Measurements from ENCODE around the gene GATA5.

Gene GATA5

GRCh38 chr20:62472941-62473585, 2.7 kb downstream of the GATA5 start:
- Histone ChIP-seq H3K4me2 (ENCODE audit: low read length) (no peak overlapping the region), H4K20me1 (ENCODE audit: insufficient read depth, low read length) (no peaks in the 10 kb centered on the region), H3K27ac (ENCODE audit: low read depth, low read length, poor library complexity, severe bottlenecking) (no peak overlapping the region), H3K9me2 (ENCODE audit: low read depth, low read length) (no peaks in the 10 kb centered on the region), H3K4me1 (ENCODE audit: insufficient read depth, low read length, severe bottlenecking) (no peaks in the 10 kb centered on the region), H3K27me3 (ENCODE audit: insufficient read depth, low read length) (no peaks in the 10 kb centered on the region), H3K9ac (ENCODE audit: low read length) (no peak overlapping the region), H3K4me3 (ENCODE audit: low read depth, low read length, poor library complexity, severe bottlenecking) (no peak overlapping the region), H3K36me3 (ENCODE audit: insufficient read depth, low read length) (no peaks in the 10 kb centered on the region; the same call in 1 of the 2 replicates), H2AFZ (ENCODE audit: low read length) (no peak overlapping the region), H3K79me2 (ENCODE audit: insufficient read depth, low read length) (no peaks in the 10 kb centered on the region), H3K9me3 (ENCODE audit: low read length) (no peaks in the 10 kb centered on the region), H3F3A (ENCODE audit: insufficient read depth, low read length) (no peaks in the 10 kb centered on the region)
- no peak for TF ChIP-seq CTCF (IDR thresholded peaks at IDR 0.05; ENCODE audit: low read length)
- no peak for TF ChIP-seq EZH2 (IDR thresholded peaks at IDR 0.05; ENCODE audit: borderline replicate concordance, low read length)

DNA sequence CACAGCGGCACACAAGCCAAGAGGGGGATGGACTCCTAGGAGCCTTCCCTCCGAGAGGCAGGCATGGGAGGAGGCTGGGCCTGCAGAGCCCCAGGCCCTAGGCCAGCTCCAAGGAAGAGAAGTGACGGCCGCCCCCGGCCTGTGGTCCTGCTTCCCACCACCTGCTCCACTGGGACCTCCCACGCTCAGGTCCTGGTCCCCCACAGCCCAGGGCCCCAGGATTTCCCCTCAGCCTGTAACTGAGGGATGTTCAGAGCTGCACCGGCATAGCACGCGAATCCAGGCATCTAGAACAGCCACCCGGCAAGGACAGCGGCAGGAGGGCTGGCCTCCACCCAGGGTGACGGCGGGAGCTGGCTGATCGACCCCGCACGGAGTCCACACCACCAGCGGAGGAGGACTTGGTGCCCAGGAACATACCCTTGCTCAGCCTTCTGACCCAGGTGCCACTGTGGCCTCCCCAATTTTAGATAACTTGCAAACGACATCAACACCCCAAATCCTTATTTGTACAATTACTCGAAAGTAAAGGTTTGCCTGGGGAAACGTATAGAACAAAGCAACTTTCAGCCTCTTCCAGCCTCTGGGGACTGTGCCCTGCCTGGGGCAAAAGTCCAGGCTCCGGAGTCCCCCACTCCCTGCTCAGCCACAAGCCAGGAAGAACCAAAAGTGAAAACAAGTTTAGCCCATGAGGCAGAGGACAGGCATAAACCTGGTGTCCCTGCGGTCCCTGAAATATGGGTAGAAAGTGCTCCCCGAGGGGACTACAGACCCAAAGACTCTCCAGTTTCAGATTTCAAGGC, 3.5 kb downstream of the GATA5 start:
- Histone ChIP-seq H3K9ac (ENCODE audit: low read length) (no peak overlapping the region), H3F3A (ENCODE audit: insufficient read depth, low read length) (no peaks in the 10 kb centered on the region), H3K4me1 (ENCODE audit: insufficient read depth, low read length, severe bottlenecking) (no peaks in the 10 kb centered on the region), H3K4me2 (ENCODE audit: low read length) (no peak overlapping the region), H3K27me3 (ENCODE audit: insufficient read depth, low read length) (no peaks in the 10 kb centered on the region), H2AFZ (ENCODE audit: low read length) (no peak overlapping the region), H3K36me3 (ENCODE audit: insufficient read depth, low read length) (no peaks in the 10 kb centered on the region; the same call in 1 of the 2 replicates), H3K9me3 (ENCODE audit: low read length) (no peaks in the 10 kb centered on the region), H3K27ac (ENCODE audit: low read depth, low read length, poor library complexity, severe bottlenecking) (no peak overlapping the region), H3K79me2 (ENCODE audit: insufficient read depth, low read length) (no peaks in the 10 kb centered on the region), H4K20me1 (ENCODE audit: insufficient read depth, low read length) (no peaks in the 10 kb centered on the region), H3K9me2 (ENCODE audit: low read depth, low read length) (no peaks in the 10 kb centered on the region), H3K4me3 (ENCODE audit: low read depth, low read length, poor library complexity, severe bottlenecking) (no peak overlapping the region)
- TF ChIP-seq CTCF (IDR thresholded peaks at IDR 0.05; ENCODE audit: low read length) (no peak), EZH2 (IDR thresholded peaks at IDR 0.05; ENCODE audit: borderline replicate concordance, low read length) (no peak)

- Histone ChIP-seq H3K79me2 (ENCODE audit: insufficient read depth, low read length) (no peaks in the 10 kb centered on the region), H3F3A (ENCODE audit: insufficient read depth, low read length) (no peaks in the 10 kb centered on the region), H4K20me1 (ENCODE audit: insufficient read depth, low read length) (no peaks in the 10 kb centered on the region), H3K4me2 (ENCODE audit: low read length) (no peak overlapping the region), H3K27me3 (ENCODE audit: insufficient read depth, low read length) (no peaks in the 10 kb centered on the region), H3K4me1 (ENCODE audit: insufficient read depth, low read length, severe bottlenecking) (no peaks in the 10 kb centered on the region), H3K4me3 (ENCODE audit: low read depth, low read length, poor library complexity, severe bottlenecking) (no peak overlapping the region), H3K36me3 (ENCODE audit: insufficient read depth, low read length) (no peaks in the 10 kb centered on the region; the same call in 1 of the 2 replicates), H3K9ac (ENCODE audit: low read length) (no peak overlapping the region), H3K9me2 (ENCODE audit: low read depth, low read length) (no peaks in the 10 kb centered on the region), H2AFZ (ENCODE audit: low read length) (no peak overlapping the region), H3K9me3 (ENCODE audit: low read length) (no peaks in the 10 kb centered on the region), H3K27ac (ENCODE audit: low read depth, low read length, poor library complexity, severe bottlenecking) (no peak overlapping the region)
- TF ChIP-seq CTCF (IDR thresholded peaks at IDR 0.05; ENCODE audit: low read length) (no peak), EZH2 (IDR thresholded peaks at IDR 0.05; ENCODE audit: borderline replicate concordance, low read length) (no peak)
These were observed 5.3 kb downstream of the GATA5 start for GRCh38 chr20:62470459-62470858.
